Measurements from ENCODE around the gene C5AR2. TPM values are rescaled to one million over a fixed set of nuclear protein-coding genes. Genes with fewer than 3 reads are reported as not detected.
A peak's percentile ranks its signal among the peaks of the same experiment; 100 is the strongest.
"Not testable (repeated sequence)": the region's sequence is repeated elsewhere in the genome, so short reads cannot be mapped to it uniquely, and the experiment has no call there.

The C5AR2 gene
- total RNA-seq, 1 experiment from 2014 or later: 2.4 TPM

- POLR2A ChIA-PET: interaction anchor here (1.3 kb wide), 1 partner anchor 94 kb away, joined by 3 read pairs; no protein-coding TSS in a partner anchor
- peak; percentile 71 for TF ChIP-seq CTCF (IDR thresholded peaks at IDR 0.05; ENCODE audit: unreplicated experiment)
- H3K27ac Mint-ChIP-seq (ENCODE audit: low read depth, unreplicated experiment): no peak overlapping the region
These were observed 35.9 kb upstream of the C5AR2 start for GRCh38 chr19:47296036-47296435.

GRCh38 chr19:47300867-47301266 lies 31.1 kb upstream of the C5AR2 start:
- H3K27me3 Mint-ChIP-seq (ENCODE audit: insufficient read depth, unreplicated experiment); H3K4me1 Mint-ChIP-seq (ENCODE audit: insufficient read depth, unreplicated experiment); H3K27ac Mint-ChIP-seq (ENCODE audit: low read depth, unreplicated experiment); H3K36me3 Mint-ChIP-seq (ENCODE audit: insufficient read depth, unreplicated experiment); intact Hi-C loops (cut with micrococcal nuclease); POLR2A ChIA-PET; BruUV-seq (replicated peaks); H3K4me3 Mint-ChIP-seq (ENCODE audit: unreplicated experiment); H3K9me3 Mint-ChIP-seq (ENCODE audit: unreplicated experiment); DNase-seq (ENCODE audit: unreplicated experiment): not testable (repeated sequence)
- CTCF ChIA-PET: interaction anchor here (0.6 to 1.8 kb wide), 3 partner anchors 30 to 90 kb away, joined by 3 to 5 read pairs (median 3); partner anchors contain the start of gene DHX34

More at GRCh38 chr19:47296036-47296435, 35.9 kb upstream of the C5AR2 start:
- Mint-ChIP-seq H3K9me3 (ENCODE audit: unreplicated experiment) (no peaks in the 10 kb centered on the region), H3K4me1 (ENCODE audit: insufficient read depth, unreplicated experiment) (no peaks in the 10 kb centered on the region), H3K36me3 (ENCODE audit: insufficient read depth, unreplicated experiment) (no peaks in the 10 kb centered on the region), H3K4me3 (ENCODE audit: unreplicated experiment) (no peak overlapping the region), H3K27me3 (ENCODE audit: insufficient read depth, unreplicated experiment) (no peaks in the 10 kb centered on the region)
- no TSS peak for BruUV-seq (replicated peaks)
- peak; percentile 93 for DNase-seq (ENCODE audit: unreplicated experiment)
- intact Hi-C loops (cut with micrococcal nuclease): loop anchor here (1.0 kb wide), 2 partner anchors 95 to 131 kb away; no protein-coding TSS in a partner anchor
- CTCF ChIA-PET: interaction anchor here (0.6 to 8.2 kb wide), 17 partner anchors 9 to 395 kb away, joined by 3 to 36 read pairs (median 5); partner anchors contain the start of gene DHX34

- BruUV-seq (replicated peaks): no TSS peak
- Mint-ChIP-seq H3K27me3 (ENCODE audit: insufficient read depth, unreplicated experiment) (no peaks in the 10 kb centered on the region), H3K36me3 (ENCODE audit: insufficient read depth, unreplicated experiment) (no peaks in the 10 kb centered on the region), H3K4me3 (ENCODE audit: unreplicated experiment) (no peak overlapping the region), H3K9me3 (ENCODE audit: unreplicated experiment) (no peaks in the 10 kb centered on the region), H3K4me1 (ENCODE audit: insufficient read depth, unreplicated experiment) (peaks cover 17% of the 10 kb centered on the region), H3K27ac (ENCODE audit: low read depth, unreplicated experiment) (no peak overlapping the region)
- ChIA-PET CTCF (interaction anchor here (0.6 to 1.8 kb wide), 3 partner anchors 47 to 347 kb away, joined by 3 to 5 read pairs (median 5); partner anchors contain the start of gene DHX34), POLR2A (no interaction called here)
- intact Hi-C loops (cut with micrococcal nuclease): no loop called here
- TF ChIP-seq CTCF (IDR thresholded peaks at IDR 0.05; ENCODE audit: unreplicated experiment): no peak
- DNase-seq (ENCODE audit: unreplicated experiment): no peak
These were observed 29.7 kb upstream of the C5AR2 start for GRCh38 chr19:47302249-47302648.

- no peaks in the 10 kb centered on the region for H3K9me3 Mint-ChIP-seq (ENCODE audit: unreplicated experiment)
- H3K27ac Mint-ChIP-seq (ENCODE audit: low read depth, unreplicated experiment): no peak overlapping the region
- POLR2A ChIA-PET: no interaction called here
- H3K4me1 Mint-ChIP-seq (ENCODE audit: insufficient read depth, unreplicated experiment): peaks cover 19% of the 10 kb centered on the region
- H3K27me3 Mint-ChIP-seq (ENCODE audit: insufficient read depth, unreplicated experiment): no peaks in the 10 kb centered on the region
- no peak for DNase-seq (ENCODE audit: unreplicated experiment)
- intact Hi-C loops (cut with micrococcal nuclease): no loop called here
- no peak overlapping the region for H3K4me3 Mint-ChIP-seq (ENCODE audit: unreplicated experiment)
- no TSS peak for BruUV-seq (replicated peaks)
- CTCF ChIA-PET: interaction anchor here (0.7 to 1.8 kb wide), 3 partner anchors 8 to 87 kb away, joined by 3 to 11 read pairs (median 5); partner anchors contain the start of gene DHX34
- H3K36me3 Mint-ChIP-seq (ENCODE audit: insufficient read depth, unreplicated experiment): no peaks in the 10 kb centered on the region
- TF ChIP-seq CTCF (IDR thresholded peaks at IDR 0.05; ENCODE audit: unreplicated experiment): no peak
These were observed 28.0 kb upstream of the C5AR2 start for GRCh38 chr19:47303966-47304365.

All from MCF 10A (cell line).